K562 (cell line): Measurements from ENCODE around the gene CEP95. TPM values are rescaled to one million over a fixed set of nuclear protein-coding genes. Genes with fewer than 3 reads are reported as not detected.

ENCODE experiments used
- ATAC-seq: fragments of 200-7000 bp; cut with Tn5 transposase; 3 replicates; pipeline ENCODE4 v1.9.1; 2020; ENCODE audit warnings: moderate library complexity
- BruUV-seq: library from RNA; stranded (reverse); fragments of 400-500 nt; replicated peaks from 2 replicates; lab custom pipeline; 2021; lab: Mats Ljungman, UMichigan
- CTCF ChIA-PET: fragments of 300-600 bp; formaldehyde crosslinking; extraction: SDS; loops from one replicate; lab custom pipeline; 2021; ENCODE audit warnings: low intra/inter-chr PET ratio; lab: Yijun Ruan, JAX
- POLR2A ChIA-PET: fragments of 300-600, 350-650 bp; sonication (Branson Sonifier 250); formaldehyde crosslinking; extraction: SDS; loops from one replicate; lab custom pipeline; 2021; ENCODE audit warnings: antibody characterized with exemption, inconsistent platforms; lab: Yijun Ruan, JAX
- DNase-seq, 4 experiments: peaks; one replicate each; pipeline versions ENCODE4 v3.0.0 to v3.0.0-alpha.2; 2011 to 2018; ENCODE audit warnings: low spot score in 3 of 4, mixed read lengths in 3 of 4; ENCODE audit errors: extremely low read depth in 1 of 4
- FAIRE-seq: peaks from 2 replicates; lab custom pipeline; 2011; peaks lifted over from hg19 to GRCh38; lab: Jason Lieb, UNC
- H2AFZ ChIP-seq: 2 replicates; pipeline ENCODE4 v1.6.0; 2011; ENCODE audit warnings: low read depth, low read length, control low read depth, inconsistent platforms
- H3K27ac ChIP-seq: fragments of 200-600 bp; 3 replicates; pipeline ENCODE4 v1.8.0; 2011; ENCODE audit warnings: low read depth, mild to moderate bottlenecking, control low read depth, inconsistent platforms, low read length, moderate library complexity, mixed read lengths; ENCODE audit errors: extremely low read depth
- H3K27me3 ChIP-seq, 2 experiments: fragments of 300-600 bp in 1 of 2; 2 replicates in 1 of 2; 3 replicates in 1 of 2; pipeline versions ENCODE4 v1.6.0 to v1.8.0; 2011; ENCODE audit warnings: inconsistent platforms in 2 of 2, low read length in 2 of 2, mild to moderate bottlenecking in 1 of 2, mixed read lengths in 1 of 2, moderate library complexity in 1 of 2; ENCODE audit not compliant: control insufficient read depth in 2 of 2, insufficient read depth in 2 of 2
- H3K36me3 ChIP-seq: fragments of 300-600 bp; 3 replicates; pipeline ENCODE4 v1.8.0; 2011; ENCODE audit warnings: mild to moderate bottlenecking, low read length, inconsistent platforms; ENCODE audit not compliant: control insufficient read depth, insufficient read depth
- H3K4me1 ChIP-seq, 2 experiments: fragments of 200-600 bp in 1 of 2; replicated peaks in 1 of 2; 2 replicates in 1 of 2; 3 replicates in 1 of 2; pipeline versions ENCODE4 v1.5.1 to v1.8.0; 2011; ENCODE audit warnings: inconsistent platforms in 2 of 2, low read length in 2 of 2, mild to moderate bottlenecking in 1 of 2, mixed read lengths in 1 of 2, moderate library complexity in 1 of 2; ENCODE audit not compliant: control insufficient read depth in 2 of 2, insufficient read depth in 2 of 2
- H3K4me2 ChIP-seq: 2 replicates; pipeline ENCODE4 v1.6.1; 2011; ENCODE audit warnings: low read length, control low read depth, inconsistent platforms, mixed read lengths; ENCODE audit not compliant: insufficient read depth
- H3K4me3 ChIP-seq: fragments of 200-600 bp; sonication (generic), shearing (Covaris generic); 2 replicates; pipeline ENCODE4 v1.5.1; 2016; ENCODE audit warnings: control low read depth, inconsistent platforms
- H3K79me2 ChIP-seq: fragments of 200-600 bp; 3 replicates; pipeline ENCODE4 v1.8.0; 2011; ENCODE audit warnings: low read length, inconsistent platforms; ENCODE audit not compliant: control insufficient read depth, insufficient read depth
- H3K9ac ChIP-seq, 2 experiments: 2 replicates each; pipeline versions ENCODE4 v1.6.0 to v1.6.1; 2011; ENCODE audit warnings: low read depth in 2 of 2, low read length in 2 of 2, control low read depth in 1 of 2, inconsistent platforms in 1 of 2, mild to moderate bottlenecking in 1 of 2, mixed read lengths in 1 of 2; ENCODE audit not compliant: insufficient read depth in 1 of 2
- H3K9me1 ChIP-seq: one replicate; pipeline ENCODE4 v1.6.0; 2011; ENCODE audit warnings: inconsistent platforms, mild to moderate bottlenecking, low read length, moderate library complexity; ENCODE audit not compliant: control insufficient read depth, insufficient read depth
- H3K9me3 ChIP-seq: replicated peaks from 2 replicates; pipeline ENCODE4 v1.5.1; 2011; ENCODE audit warnings: low read depth, low read length, inconsistent platforms; ENCODE audit not compliant: control insufficient read depth, insufficient read depth
- H4K20me1 ChIP-seq: replicated peaks from 2 replicates; pipeline ENCODE4 v1.6.1; 2011; ENCODE audit warnings: low read length, inconsistent platforms, mixed read lengths; ENCODE audit not compliant: control insufficient read depth, insufficient read depth
- E2F4 ChIP-seq: sonication (generic); formaldehyde crosslinking; IDR thresholded peaks from 2 replicates; pipeline ENCODE4 v1.8.0; 2022; ENCODE audit warnings: mild to moderate bottlenecking, low read depth, missing genetic modification reagents
- HMG20A ChIP-seq: fragments of 450-650 bp; formaldehyde crosslinking; conservative IDR thresholded peaks from 2 replicates; pipeline ENCODE4 v1.4.0; 2020; ENCODE audit warnings: mild to moderate bottlenecking, mixed read lengths
- KLF1 ChIP-seq: fragments of 450-650 bp; IDR thresholded peaks from 2 replicates; pipeline ENCODE4 v1.6.1; 2016; ENCODE audit warnings: missing genetic modification characterization, missing compliant biosample characterization
- NR1H2 ChIP-seq: sonication (generic); formaldehyde crosslinking; IDR thresholded peaks from 2 replicates; pipeline ENCODE4 v1.4.0; 2020; ENCODE audit warnings: mild to moderate bottlenecking, missing genetic modification reagents
- SMARCB1 ChIP-seq: IDR thresholded peaks from 2 replicates; pipeline ENCODE4 v1.6.1; 2011; ENCODE audit warnings: improper control_type of control experiment, low read depth; ENCODE audit not compliant: insufficient read length
- SNRNP70 ChIP-seq: fragments of 200-400 bp; formaldehyde crosslinking; optimal IDR thresholded peaks from 2 replicates; pipeline ENCODE3; 2017; ENCODE audit warnings: low read depth, low read length
- STAG1 ChIP-seq: sonication (generic); formaldehyde crosslinking; IDR thresholded peaks from 2 replicates; pipeline ENCODE4 v1.5.0; 2020; ENCODE audit warnings: missing genetic modification reagents, borderline replicate concordance
- ZC3H8 ChIP-seq: fragments of 450-650 bp; IDR thresholded peaks from 2 replicates; pipeline ENCODE4 v1.6.1; 2017
- ZNF699 ChIP-seq: fragments of 250-450 bp; sonication (Bioruptor Pico); IDR thresholded peaks from 2 replicates; pipeline ENCODE4 v1.8.0; 2021; ENCODE audit warnings: mild to moderate bottlenecking, moderate library complexity; ENCODE audit not compliant: insufficient replicate concordance
- WGBS: fragments of 100-300 bp; shearing (Covaris generic); methylation state at CpG from one replicate; pipeline ENCODE4 v1.1.6; 2016; ENCODE audit warnings: low coverage, mixed read lengths; ENCODE audit not compliant: insufficient coverage; ENCODE audit errors: missing lambda C conversion rate; 5-methylcytosine and 5-hydroxymethylcytosine counted together
- in situ Hi-C: fragments of 300-500 bp; cut with MboI; formaldehyde crosslinking; loops from 4 replicates; pipeline ENCODE4 v1.15.0; 2018; ENCODE audit warnings: inconsistent platforms, mixed read lengths
- intact Hi-C: fragments of 100-400 bp; cut with micrococcal nuclease; formaldehyde crosslinking; loops from 2 replicates; pipeline ENCODE4 v1.14.2; 2022
- polyA plus RNA-seq, 8 experiments: library from polyadenylated mRNA; depleted of rRNA in 4 of 8; stranded (reverse) in 5 of 8; unstranded in 3 of 8; fragments of >200 nt; fragmentation: Nextera tagmentation in 2 of 8; fragmentation: Illumina TruSeq in 1 of 8; extraction: Ambion mirVana in 2 of 8; extraction: Trizol in 1 of 8; gene quantifications; 2 replicates each; pipeline versions ENCODE4 v1.2.1 to v1.2.3, GENCODE V29; 2011 to 2014; ENCODE audit warnings: inconsistent platforms in 1 of 8, missing spikeins in 1 of 8
- total RNA-seq, 7 experiments: library from RNA; depleted of rRNA in 6 of 7; stranded (reverse); fragments of >200 nt in 6 of 7; fragmentation: Illumina TruSeq in 2 of 7; extraction: Trizol in 2 of 7; gene quantifications; 2 replicates each; pipeline versions ENCODE4 v1.2.1 to v1.2.3, GENCODE V29; 2011 to 2021; ENCODE audit warnings: low replicate concordance in 1 of 7
- TF ChIP-seq, protein P1 (sequence below): fragments of 250-450 bp; sonication (Bioruptor Pico); IDR thresholded peaks from 2 replicates; pipeline ENCODE4 v1.5.0; 2020; ENCODE audit warnings: mild to moderate bottlenecking, borderline replicate concordance

The CEP95 gene
- total and polyA plus RNA-seq, 9 of the 15 experiments (the other 6 are each of a cell fraction or from before 2014, with no cell fraction given), result 26.7 to 80.7 (median 56.9) TPM

GRCh38 chr17:64515419-64515818 lies 8.6 kb downstream of the CEP95 start:
- CTCF ChIA-PET, result no interaction called here

GRCh38 chr17:64515829-64516228 lies 9.1 kb downstream of the CEP95 start:
- intact Hi-C loops, result no loop called here
- Histone ChIP-seq H3K9ac (no peak overlapping the region), H4K20me1 (no peaks in the 10 kb centered on the region), H3K9me3 (no peaks in the 10 kb centered on the region), H3K4me1 (no peaks in the 10 kb centered on the region), H3K36me3 (peaks cover 96% of the 10 kb centered on the region), H3K27ac (no peak overlapping the region), H3K27me3 (no peaks in the 10 kb centered on the region), H3K4me2 (no peak overlapping the region), H3K79me2 (peaks cover 31% of the 10 kb centered on the region; the same call in 1 of the 3 replicates), H3K9me1 (peaks cover 3% of the 10 kb centered on the region), H2AFZ (no peak overlapping the region), H3K4me3 (no peak overlapping the region)
- in situ Hi-C loops, result no loop called here
- WGBS, result 100% methylated on average over 1 of the region's 1 CpG
- ChIA-PET CTCF (no interaction called here), POLR2A (interaction anchor here (0.8 to 5.0 kb wide), 7 partner anchors 8 to 107 kb away, joined by 3 to 49 read pairs (median 4); partner anchors contain the start of genes CEP95 and DDX5)
- BruUV-seq, result no TSS peak
- DNase-seq (no peak), FAIRE-seq (no peak), ATAC-seq (no peak)
- TF ChIP-seq ZNF699, result no peak
- TF ChIP-seq SMARCB1, result no peak
- no peak for TF ChIP-seq KLF1 (tag)
- TF ChIP-seq SNRNP70, result no peak
- TF ChIP-seq, protein P1, sequence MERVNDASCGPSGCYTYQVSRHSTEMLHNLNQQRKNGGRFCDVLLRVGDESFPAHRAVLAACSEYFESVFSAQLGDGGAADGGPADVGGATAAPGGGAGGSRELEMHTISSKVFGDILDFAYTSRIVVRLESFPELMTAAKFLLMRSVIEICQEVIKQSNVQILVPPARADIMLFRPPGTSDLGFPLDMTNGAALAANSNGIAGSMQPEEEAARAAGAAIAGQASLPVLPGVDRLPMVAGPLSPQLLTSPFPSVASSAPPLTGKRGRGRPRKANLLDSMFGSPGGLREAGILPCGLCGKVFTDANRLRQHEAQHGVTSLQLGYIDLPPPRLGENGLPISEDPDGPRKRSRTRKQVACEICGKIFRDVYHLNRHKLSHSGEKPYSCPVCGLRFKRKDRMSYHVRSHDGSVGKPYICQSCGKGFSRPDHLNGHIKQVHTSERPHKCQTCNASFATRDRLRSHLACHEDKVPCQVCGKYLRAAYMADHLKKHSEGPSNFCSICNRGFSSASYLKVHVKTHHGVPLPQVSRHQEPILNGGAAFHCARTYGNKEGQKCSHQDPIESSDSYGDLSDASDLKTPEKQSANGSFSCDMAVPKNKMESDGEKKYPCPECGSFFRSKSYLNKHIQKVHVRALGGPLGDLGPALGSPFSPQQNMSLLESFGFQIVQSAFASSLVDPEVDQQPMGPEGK (CRISPR knock-in tag), result no peak
- no peak for TF ChIP-seq E2F4 (CRISPR knock-in tag)
- no peak for TF ChIP-seq NR1H2 (CRISPR knock-in tag)
- no peak for TF ChIP-seq ZC3H8
- no peak for TF ChIP-seq STAG1 (CRISPR knock-in tag)

More at GRCh38 chr17:64515419-64515818, 8.6 kb downstream of the CEP95 start:
- 96% methylated on average over 2 of the region's 2 CpGs for WGBS
- H3K36me3 ChIP-seq, result peaks cover 96% of the 10 kb centered on the region
- peaks cover 31% of the 10 kb centered on the region; the same call in 1 of the 3 replicates for H3K79me2 ChIP-seq
- no peak overlapping the region for H2AFZ ChIP-seq
- H3K9me1 ChIP-seq, result peaks cover 3% of the 10 kb centered on the region
- POLR2A ChIA-PET, result interaction anchor here (0.8 to 5.0 kb wide), 7 partner anchors 8 to 106 kb away, joined by 3 to 49 read pairs (median 4); partner anchors contain the start of genes CEP95 and DDX5
- no peak overlapping the region for H3K9ac ChIP-seq
- no peak overlapping the region for H3K4me3 ChIP-seq
- no TSS peak for BruUV-seq
- no peaks in the 10 kb centered on the region for H3K27me3 ChIP-seq
- no peaks in the 10 kb centered on the region for H4K20me1 ChIP-seq
- intact Hi-C loops, result no loop called here
- no peak overlapping the region for H3K27ac ChIP-seq
- no peak for TF ChIP-seq HMG20A (CRISPR knock-in tag)
- FAIRE-seq (no peak), ATAC-seq (no peak), DNase-seq (no peak)
- H3K9me3 ChIP-seq, result no peaks in the 10 kb centered on the region
- H3K4me2 ChIP-seq, result no peak overlapping the region
- in situ Hi-C loops, result no loop called here
- H3K4me1 ChIP-seq, result no peaks in the 10 kb centered on the region
